Sigmoid colon (tissue), 7 donors: ENCODE results near the gene STX18. TPM values are rescaled to one million over a fixed set of nuclear protein-coding genes. Genes with fewer than 3 reads are reported as not detected.

Experiments used
- DNase-seq: peaks from one replicate; pipeline ENCODE4 v3.0.0-alpha.2; 2019
- H3K27ac ChIP-seq, 4 donors: fragments of 200-600 bp; sonication (generic); one replicate each; pipeline ENCODE4 v1.5.1; 2016 to 2019; ENCODE audit warnings: mild to moderate bottlenecking in 1 of 4
- H3K27me3 ChIP-seq, 3 donors: fragments of 200-600 bp; sonication (generic); one replicate each; pipeline ENCODE4 v1.5.1; 2019; ENCODE audit warnings: mild to moderate bottlenecking in 1 of 3
- H3K36me3 ChIP-seq, 4 donors: fragments of 200-600 bp; sonication (generic); one replicate each; pipeline ENCODE4 v1.5.1; 2016 to 2019
- H3K4me1 ChIP-seq, 4 donors: fragments of 200-600 bp; sonication (generic); one replicate each; pipeline ENCODE4 v1.5.1; 2017 to 2019
- H3K4me3 ChIP-seq, 4 donors: fragments of 200-600 bp; sonication (generic); one replicate each; pipeline ENCODE4 v1.5.1; 2017 to 2019; ENCODE audit warnings: mild to moderate bottlenecking in 2 of 4, moderate library complexity in 1 of 4
- H3K9me3 ChIP-seq, 4 donors: fragments of 200-600 bp in 3 of 4; sonication (generic) in 3 of 4; one replicate each; pipeline versions ENCODE4 v1.5.1 to v1.6.1; 2013 to 2019
- EP300 ChIP-seq, 4 donors: sonication (generic); formaldehyde crosslinking; IDR thresholded peaks; one replicate each; pipeline ENCODE4 v1.6.1; 2017; ENCODE audit warnings: antibody characterized with exemption in 4 of 4
- POLR2A ChIP-seq, 2 donors: fragments of 450-650 bp; IDR thresholded peaks; one replicate each; pipeline ENCODE4 v1.6.1; 2016; ENCODE audit warnings: antibody characterized with exemption in 2 of 2, mild to moderate bottlenecking in 2 of 2, moderate library complexity in 2 of 2
- POLR2AphosphoS5 ChIP-seq, 4 donors: sonication (generic); formaldehyde crosslinking; IDR thresholded peaks; one replicate each; pipeline ENCODE4 v1.6.1; 2017; ENCODE audit warnings: antibody characterized with exemption in 4 of 4
- WGBS, 2 donors: extraction: QIAGEN DNeasy Blood & Tissue Kit; methylation state at CpG; one replicate each; pipeline ENCODE4 v1.1.7; 2013; 5-methylcytosine and 5-hydroxymethylcytosine counted together
- intact Hi-C: fragments of 100-400 bp; cut with DNase I; formaldehyde crosslinking; loops from one replicate; pipeline ENCODE4 v1.15.1; 2023
- polyA plus RNA-seq, 3 donors: library from polyadenylated mRNA; stranded (reverse); fragments of 200-250 nt; gene quantifications; one replicate each; pipeline ENCODE4 v1.2.3, GENCODE V29; 2013
- total RNA-seq, 4 donors: library from RNA; depleted of rRNA; stranded (reverse); fragments of >200 nt; gene quantifications; one replicate each; pipeline ENCODE4 v1.1.0, GENCODE V29; 2016
- TF ChIP-seq, protein P1 (sequence below), 4 experiments: fragments of 450-650 bp in 3 of 4; fragments of 200-600 bp in 1 of 4; IDR thresholded peaks; one replicate each; pipeline ENCODE4 v1.5.1; 2016 to 2019; ENCODE audit warnings: antibody characterized with exemption in 4 of 4, mild to moderate bottlenecking in 3 of 4, moderate library complexity in 2 of 4
- donor health status: healthy with polysubstance abuse.
- donor health status: Bipolar disorder and iron deficiency.
- donor health status: healthy.

Gene STX18
- total and polyA plus RNA-seq, 7 donors = 23.5 to 45.1 (median 26.3) TPM

DNA sequence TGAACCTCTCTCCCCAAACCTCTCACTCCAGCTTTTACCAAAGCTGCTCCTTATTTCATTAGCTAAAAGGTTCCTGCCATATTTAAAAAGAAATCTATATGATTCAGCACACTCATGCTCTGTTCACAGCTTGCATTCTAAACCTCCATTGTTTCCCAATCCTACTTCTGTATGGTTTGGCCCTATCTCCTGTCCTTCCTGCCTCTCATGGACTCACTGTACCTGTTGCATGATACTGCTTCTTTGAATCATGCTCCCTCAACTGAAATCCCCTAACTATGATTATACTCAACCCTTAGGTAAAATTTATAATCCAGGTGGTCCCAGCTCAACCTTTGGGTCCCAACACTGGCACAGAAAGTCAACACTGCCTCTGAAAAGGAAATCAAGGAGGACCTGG, 6.3 kb downstream of the STX18 start:
- H3K4me1 ChIP-seq = peaks cover 0 to 23% (median 15%) of the 10 kb centered on the region in 4 donors
- intact Hi-C loops = no loop called here

DNA sequence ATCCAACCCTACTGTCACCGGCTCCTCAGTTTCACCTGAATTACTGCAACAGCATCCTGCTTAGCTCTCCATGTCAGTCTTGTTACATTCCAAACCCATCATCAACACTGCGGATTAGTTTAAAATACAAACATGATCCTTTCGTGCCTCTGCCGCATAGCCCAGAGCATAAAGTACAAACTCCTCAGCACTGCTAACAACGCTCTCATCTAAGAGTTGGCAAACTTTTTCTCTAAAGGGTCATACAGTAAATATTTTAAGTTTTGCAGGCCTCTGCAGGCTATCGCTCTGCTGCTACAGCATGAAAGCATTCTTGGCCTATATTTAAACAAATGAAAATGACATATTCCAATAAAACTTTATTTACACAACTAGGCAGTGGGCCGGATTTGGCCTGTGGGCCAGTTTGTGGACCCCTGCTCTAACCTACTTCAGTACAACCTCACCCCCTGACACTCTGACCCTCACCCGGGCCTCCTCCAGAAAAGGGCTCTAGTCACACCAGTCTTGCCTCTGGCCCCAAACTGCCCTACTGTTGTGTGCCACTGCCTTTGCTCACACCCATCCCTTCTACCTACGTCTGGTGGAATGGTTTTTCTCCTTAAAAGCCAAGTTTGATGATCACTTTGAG, 7.2 kb downstream of the STX18 start:
- H3K9me3 ChIP-seq = no peaks in the 10 kb centered on the region
- no peak for DNase-seq
- TF ChIP-seq POLR2A (IDR thresholded peaks at IDR 0.05) = no peak
- TF ChIP-seq, protein P1, sequence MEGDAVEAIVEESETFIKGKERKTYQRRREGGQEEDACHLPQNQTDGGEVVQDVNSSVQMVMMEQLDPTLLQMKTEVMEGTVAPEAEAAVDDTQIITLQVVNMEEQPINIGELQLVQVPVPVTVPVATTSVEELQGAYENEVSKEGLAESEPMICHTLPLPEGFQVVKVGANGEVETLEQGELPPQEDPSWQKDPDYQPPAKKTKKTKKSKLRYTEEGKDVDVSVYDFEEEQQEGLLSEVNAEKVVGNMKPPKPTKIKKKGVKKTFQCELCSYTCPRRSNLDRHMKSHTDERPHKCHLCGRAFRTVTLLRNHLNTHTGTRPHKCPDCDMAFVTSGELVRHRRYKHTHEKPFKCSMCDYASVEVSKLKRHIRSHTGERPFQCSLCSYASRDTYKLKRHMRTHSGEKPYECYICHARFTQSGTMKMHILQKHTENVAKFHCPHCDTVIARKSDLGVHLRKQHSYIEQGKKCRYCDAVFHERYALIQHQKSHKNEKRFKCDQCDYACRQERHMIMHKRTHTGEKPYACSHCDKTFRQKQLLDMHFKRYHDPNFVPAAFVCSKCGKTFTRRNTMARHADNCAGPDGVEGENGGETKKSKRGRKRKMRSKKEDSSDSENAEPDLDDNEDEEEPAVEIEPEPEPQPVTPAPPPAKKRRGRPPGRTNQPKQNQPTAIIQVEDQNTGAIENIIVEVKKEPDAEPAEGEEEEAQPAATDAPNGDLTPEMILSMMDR (IDR thresholded peaks at IDR 0.05) = no peak
- no peaks in the 10 kb centered on the region for H3K36me3 ChIP-seq
- WGBS, 2 donors = 92 to 94% methylated on average over 9 of the region's 9 CpGs
- peaks cover 0 to 14% (median 5%) of the 10 kb centered on the region in 4 donors for H3K4me1 ChIP-seq
- no peaks in the 10 kb centered on the region for H3K27me3 ChIP-seq
- intact Hi-C loops = no loop called here
- H3K27ac ChIP-seq = no peak overlapping the region
- H3K4me3 ChIP-seq = no peak overlapping the region

More for the DNA sequence above, 6.3 kb downstream of the STX18 start:
- TF ChIP-seq EP300 (IDR thresholded peaks at IDR 0.05) = no peak
- no peak for TF ChIP-seq POLR2AphosphoS5 (IDR thresholded peaks at IDR 0.05)
- TF ChIP-seq POLR2A (IDR thresholded peaks at IDR 0.05) = no peak
- TF ChIP-seq, protein P1 (IDR thresholded peaks at IDR 0.05) = no peak
- DNase-seq = no peak
- Histone ChIP-seq H3K9me3 (no peaks in the 10 kb centered on the region), H3K36me3 (no peaks in the 10 kb centered on the region), H3K27ac (no peak overlapping the region), H3K4me3 (no peak overlapping the region), H3K27me3 (no peaks in the 10 kb centered on the region)

DNA sequence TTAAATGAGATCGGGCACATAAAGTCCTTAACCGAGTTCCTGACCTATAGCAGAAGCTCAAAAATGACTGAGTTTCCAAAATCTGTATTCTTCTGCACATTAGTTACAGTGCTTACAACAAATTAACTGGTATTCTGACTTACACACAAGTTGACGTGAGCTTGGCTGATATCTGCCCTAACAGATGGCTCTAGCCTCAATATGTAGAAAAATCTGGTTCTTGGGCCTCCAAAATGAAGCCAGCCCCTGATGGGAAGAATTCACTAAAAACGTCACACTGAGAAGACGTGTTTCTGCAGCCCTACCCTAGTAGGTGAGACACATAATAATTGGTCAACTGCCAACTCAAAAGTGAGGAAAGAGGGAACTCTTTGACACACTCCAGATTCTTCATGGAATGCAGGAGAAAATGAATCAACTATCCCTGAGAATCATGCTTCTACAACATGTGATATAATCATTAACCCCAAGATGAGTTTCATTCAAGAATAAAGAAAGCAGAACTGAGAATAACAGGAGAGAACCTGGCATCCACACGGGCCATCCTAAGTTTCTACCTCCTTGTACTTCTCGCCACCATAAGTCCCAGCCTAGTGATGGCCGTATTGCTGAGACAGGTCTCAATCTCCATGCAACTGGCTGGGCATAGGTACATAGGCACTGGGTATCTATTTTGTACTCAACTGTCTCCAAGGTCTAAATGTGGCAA, 8.2 kb downstream of the STX18 start:
- TF ChIP-seq POLR2AphosphoS5 (IDR thresholded peaks at IDR 0.05) (no peak), POLR2A (IDR thresholded peaks at IDR 0.05) (no peak), EP300 (IDR thresholded peaks at IDR 0.05) (no peak)
- TF ChIP-seq, protein P1 (IDR thresholded peaks at IDR 0.05) = no peak
- 91 to 94% methylated on average over 8 of the region's 8 CpGs for WGBS, 2 donors
- no peak for DNase-seq
- Histone ChIP-seq H3K36me3 (no peaks in the 10 kb centered on the region), H3K9me3 (no peaks in the 10 kb centered on the region), H3K4me1 (peaks cover 0 to 8% (median 0%) of the 10 kb centered on the region in 4 donors), H3K27ac (no peak overlapping the region), H3K4me3 (no peak overlapping the region), H3K27me3 (no peaks in the 10 kb centered on the region)
- intact Hi-C loops = no loop called here

DNA sequence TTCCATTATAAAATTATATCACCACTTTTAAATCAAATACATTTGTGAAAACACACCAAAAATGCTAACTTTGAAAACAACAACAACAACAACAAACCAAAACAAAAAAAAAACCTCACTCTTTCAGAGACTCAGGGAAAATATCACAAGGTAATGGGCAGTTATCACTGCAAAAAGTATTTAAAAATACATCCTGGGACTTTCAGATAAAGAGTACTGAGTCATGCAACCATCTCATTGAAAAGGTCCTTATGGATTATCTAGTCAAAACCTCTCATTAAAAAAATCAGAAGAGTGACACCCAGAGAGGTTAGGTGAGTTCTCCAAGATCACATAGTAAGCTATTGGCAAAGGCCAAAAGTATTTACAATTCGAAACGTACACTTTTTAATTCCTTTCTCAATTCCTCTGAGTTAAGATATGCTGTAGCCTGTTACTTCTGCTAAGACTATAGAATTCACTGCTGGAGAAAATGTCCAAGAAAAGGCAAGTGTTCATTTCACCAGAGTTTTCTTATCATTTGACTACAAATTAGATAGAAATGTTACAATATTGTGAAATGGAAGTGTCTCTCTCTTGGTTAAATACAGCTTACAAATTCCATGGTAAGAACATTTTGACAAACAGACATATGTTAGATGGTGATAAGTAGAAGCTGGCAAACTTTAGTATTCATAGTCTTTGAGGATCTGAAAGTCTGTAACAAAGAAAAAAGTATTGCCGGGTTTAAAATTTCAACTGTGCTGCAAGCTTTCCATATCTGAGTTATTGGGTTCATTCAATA, 9.3 kb downstream of the STX18 start:
- no peaks in the 10 kb centered on the region for H3K36me3 ChIP-seq
- no peaks in the 10 kb centered on the region for H3K27me3 ChIP-seq
- intact Hi-C loops = no loop called here
- no peak for TF ChIP-seq POLR2AphosphoS5 (IDR thresholded peaks at IDR 0.05)
- no peak for TF ChIP-seq EP300 (IDR thresholded peaks at IDR 0.05)
- no peak for TF ChIP-seq POLR2A (IDR thresholded peaks at IDR 0.05)
- TF ChIP-seq, protein P1 (IDR thresholded peaks at IDR 0.05) = no peak
- WGBS, 2 donors = 95 to 96% methylated on average over 3 of the region's 3 CpGs
- no peak overlapping the region for H3K4me3 ChIP-seq
- no peak for DNase-seq
- H3K4me1 ChIP-seq = peaks cover 0 to 8% (median 0%) of the 10 kb centered on the region in 4 donors
- no peak overlapping the region for H3K27ac ChIP-seq
- H3K9me3 ChIP-seq = no peaks in the 10 kb centered on the region
